HG03354 (cell line): ENCODE data around the gene NDST3.
A peak's percentile ranks its signal among the peaks of the same experiment; 100 is the strongest.

Source experiments
- ATAC-seq: cut with Tn5 transposase; IDR thresholded peaks from one replicate; pipeline ENCODE4 v1.9.1; 2021; ENCODE audit warnings: mild to moderate bottlenecking; ENCODE audit not compliant: unreplicated experiment, poor library complexity, severe bottlenecking

Gene NDST3

GRCh38 chr4:118076958-118077766 lies 42.9 kb downstream of the NDST3 start:
- ATAC-seq, result peak; percentile 75

- ATAC-seq, result no peak
Observed at GRCh38 chr4:118077767-118078105, 43.5 kb downstream of the NDST3 start.

GRCh38 chr4:118081434-118081833 lies 47.1 kb downstream of the NDST3 start:
- ATAC-seq, result no peak

GRCh38 chr4:118082182-118082581 lies 47.9 kb downstream of the NDST3 start:
- no peak for ATAC-seq

- no peak for ATAC-seq
Observed at GRCh38 chr4:118085700-118086099, 51.4 kb downstream of the NDST3 start.

GRCh38 chr4:118086344-118086743 lies 52.1 kb downstream of the NDST3 start:
- ATAC-seq, result no peak

GRCh38 chr4:118087366-118087765 lies 53.1 kb downstream of the NDST3 start:
- ATAC-seq, result no peak

GRCh38 chr4:118099106-118099505 lies 64.8 kb downstream of the NDST3 start:
- ATAC-seq, result no peak

GRCh38 chr4:118102195-118102594 lies 67.9 kb downstream of the NDST3 start:
- ATAC-seq, result no peak

GRCh38 chr4:118112117-118113046 lies 78.1 kb downstream of the NDST3 start:
- ATAC-seq, result peak; percentile 5

GRCh38 chr4:118113220-118113619 lies 78.9 kb downstream of the NDST3 start:
- peak; percentile 85 for ATAC-seq

- ATAC-seq, result no peak
Observed at GRCh38 chr4:118114720-118115119, 80.4 kb downstream of the NDST3 start.

- no peak for ATAC-seq
Observed at GRCh38 chr4:118120120-118120760, 86.0 kb downstream of the NDST3 start.

GRCh38 chr4:118124997-118125396 lies 90.7 kb downstream of the NDST3 start:
- ATAC-seq, result no peak

GRCh38 chr4:118139241-118139640 lies 105.0 kb downstream of the NDST3 start:
- no peak for ATAC-seq

GRCh38 chr4:118141240-118141639 lies 107.0 kb downstream of the NDST3 start:
- ATAC-seq, result no peak

- ATAC-seq, result no peak
Observed at GRCh38 chr4:118154649-118155048, 120.4 kb downstream of the NDST3 start.

- no peak for ATAC-seq
Observed at GRCh38 chr4:118155516-118155915, 121.2 kb downstream of the NDST3 start.

GRCh38 chr4:118158763-118159375 lies 124.6 kb downstream of the NDST3 start:
- ATAC-seq, result no peak

GRCh38 chr4:118167306-118167705 lies 133.0 kb downstream of the NDST3 start:
- no peak for ATAC-seq
